GM23338 (cell line): ENCODE data around the gene SIRT2.

ENCODE experiments used
- CREB1 ChIP-seq: fragments of 250-450 bp; sonication (Bioruptor Pico); IDR thresholded peaks from 2 replicates; pipeline ENCODE4 v1.5.0; 2020; ENCODE audit warnings: low read depth, mild to moderate bottlenecking, moderate library complexity
- CTCF ChIP-seq, 2 experiments: fragments of 200-600 bp in 1 of 2; sonication (generic) in 1 of 2; conservative IDR thresholded peaks; 2 replicates each; pipeline versions ENCODE4 v1.5.1 to v1.6.1; 2016 to 2017; ENCODE audit warnings: antibody characterized with exemption in 2 of 2, low read depth in 2 of 2, mild to moderate bottlenecking in 2 of 2, moderate library complexity in 1 of 2
- ETS1 ChIP-seq: IDR thresholded peaks from 2 replicates; pipeline ENCODE4 v1.6.1; 2016; ENCODE audit warnings: antibody characterized with exemption
- EZH2 ChIP-seq: fragments of 200-600 bp; sonication (generic); IDR thresholded peaks from one replicate; pipeline ENCODE4 v1.8.0; 2017; ENCODE audit warnings: antibody characterized with exemption, mild to moderate bottlenecking, low read depth; ENCODE audit not compliant: unreplicated experiment
- POLR2AphosphoS5 ChIP-seq: IDR thresholded peaks from 2 replicates; pipeline ENCODE4 v1.6.1; 2016; ENCODE audit warnings: antibody characterized with exemption, low read depth
- REST ChIP-seq: IDR thresholded peaks from one replicate; pipeline ENCODE4 v1.6.1; 2018; ENCODE audit warnings: antibody characterized with exemption; ENCODE audit not compliant: unreplicated experiment

GRCh38 chr19:38900202-38900629, 798 bp upstream of the SIRT2 start:
- TF ChIP-seq CTCF (conservative IDR thresholded peaks at IDR 0.05; ENCODE audit: low read depth in 2 of 2) (no peak), POLR2AphosphoS5 (no peak), EZH2 (no peak), ETS1 (no peak), REST (no peak), CREB1 (CRISPR knock-in tag) (no peak)
